ENCODE measurements around the gene TMEM269.
"Not testable (repeated sequence)": the region's sequence is repeated elsewhere in the genome, so short reads cannot be mapped to it uniquely, and the experiment has no call there.

Gene TMEM269

GRCh38 chr1:42748021-42748420 is 36.8 kb upstream of the TMEM269 start:
- DNase-seq (ENCODE audit: low read depth in 2 of 2) = no peak

DNA sequence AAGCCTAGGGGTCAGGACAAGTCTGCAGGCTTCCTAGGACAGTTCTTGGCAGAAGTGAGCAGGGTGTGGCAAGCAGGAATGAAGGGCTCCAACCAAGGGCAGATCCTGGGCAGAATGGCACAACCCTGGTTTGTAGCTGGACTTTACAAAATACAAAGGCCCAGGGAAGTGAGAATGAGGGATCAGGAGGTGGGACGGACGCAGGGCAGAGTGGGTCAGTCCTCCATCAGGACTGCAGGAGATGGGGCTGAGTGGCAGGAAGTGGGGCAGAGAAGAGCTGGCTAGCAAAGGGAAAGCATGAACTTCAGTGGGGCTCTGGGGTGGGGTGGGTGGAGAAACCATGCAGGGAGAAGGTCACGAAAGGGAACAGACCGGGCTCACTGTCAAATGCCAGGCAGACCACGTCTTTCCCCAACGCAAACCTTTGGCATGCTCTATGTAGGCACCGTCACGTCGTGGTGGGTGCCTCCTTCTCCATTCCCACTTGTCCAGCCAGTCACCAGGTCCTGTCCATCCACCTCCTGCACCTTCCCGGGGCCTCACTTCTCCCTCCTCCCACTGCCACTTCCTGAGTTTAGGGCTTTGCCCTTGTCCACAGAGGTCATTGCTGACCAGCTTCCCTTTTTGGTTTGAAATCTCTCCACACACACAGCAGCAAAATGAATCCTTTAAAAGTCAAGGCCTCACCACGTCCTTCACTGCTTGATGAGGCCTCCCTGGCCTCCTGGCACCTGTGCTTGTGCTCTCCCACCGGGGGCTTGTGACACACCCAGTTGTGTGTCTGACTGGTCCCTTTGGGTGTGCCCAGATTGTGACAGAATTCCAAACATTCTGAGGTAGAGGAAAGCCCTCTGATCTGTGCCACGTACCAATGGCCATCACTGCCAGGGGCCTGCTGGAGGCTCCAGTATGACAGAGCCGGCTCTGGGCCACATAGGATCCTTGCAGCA is 36.1 kb upstream of the TMEM269 start:
- DNase-seq (ENCODE audit: low read depth in 2 of 2) = no peak

GRCh38 chr1:42750041-42750440 is 34.8 kb upstream of the TMEM269 start:
- DNase-seq (ENCODE audit: low read depth in 2 of 2) = no peak

DNA sequence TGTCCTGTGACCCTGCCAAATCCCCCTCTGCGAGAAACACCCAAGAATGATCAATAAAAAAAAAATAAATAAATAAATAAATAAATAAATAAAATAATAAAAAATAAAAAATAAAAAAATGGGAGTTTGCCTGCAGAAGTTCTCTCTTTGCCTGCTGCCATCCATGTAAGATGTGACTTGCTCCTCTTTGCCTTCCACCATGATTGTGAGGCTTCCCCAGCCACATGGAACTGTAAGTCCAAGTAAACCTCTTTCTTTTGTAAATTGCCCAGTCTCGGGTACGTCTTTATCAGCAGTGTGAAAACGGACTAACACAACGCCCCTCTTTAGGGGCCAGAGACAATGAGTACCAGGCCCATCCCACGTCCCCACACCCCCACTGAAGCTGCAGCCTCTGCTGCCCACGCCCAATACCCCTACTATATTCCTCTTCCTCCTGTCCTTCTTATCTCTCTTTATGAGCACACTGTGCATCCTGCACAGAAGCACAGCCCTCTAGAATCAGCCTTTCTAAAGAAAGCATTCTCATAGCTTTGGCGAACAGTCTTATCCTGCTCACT is 33.2 kb upstream of the TMEM269 start:
- DNase-seq (ENCODE audit: low read depth in 2 of 2) = not testable (repeated sequence)

DNA sequence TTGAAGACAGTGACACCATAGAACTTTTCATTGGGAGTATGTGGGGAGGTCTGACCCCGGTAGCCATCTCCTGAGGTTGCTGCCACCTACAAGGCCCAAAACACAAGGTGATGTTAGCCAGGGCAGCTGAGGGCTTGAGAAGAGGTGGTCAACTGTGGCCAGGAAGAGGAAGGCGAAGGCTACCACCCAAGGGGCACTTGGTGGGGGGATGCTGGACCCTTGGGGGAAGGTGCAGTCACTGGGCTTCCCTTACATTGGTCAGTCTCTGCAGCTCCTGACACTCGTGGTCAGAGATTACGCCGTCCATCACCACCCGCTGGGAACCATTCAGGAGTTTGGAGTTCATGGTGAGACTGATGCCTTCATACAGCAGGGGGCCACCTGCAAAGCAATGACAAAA is 32.5 kb upstream of the TMEM269 start:
- no peak for DNase-seq (ENCODE audit: low read depth in 2 of 2)

- DNase-seq (ENCODE audit: low read depth in 2 of 2) = no peak
Observed at GRCh38 chr1:42753070-42753469, 31.7 kb upstream of the TMEM269 start.

DNA sequence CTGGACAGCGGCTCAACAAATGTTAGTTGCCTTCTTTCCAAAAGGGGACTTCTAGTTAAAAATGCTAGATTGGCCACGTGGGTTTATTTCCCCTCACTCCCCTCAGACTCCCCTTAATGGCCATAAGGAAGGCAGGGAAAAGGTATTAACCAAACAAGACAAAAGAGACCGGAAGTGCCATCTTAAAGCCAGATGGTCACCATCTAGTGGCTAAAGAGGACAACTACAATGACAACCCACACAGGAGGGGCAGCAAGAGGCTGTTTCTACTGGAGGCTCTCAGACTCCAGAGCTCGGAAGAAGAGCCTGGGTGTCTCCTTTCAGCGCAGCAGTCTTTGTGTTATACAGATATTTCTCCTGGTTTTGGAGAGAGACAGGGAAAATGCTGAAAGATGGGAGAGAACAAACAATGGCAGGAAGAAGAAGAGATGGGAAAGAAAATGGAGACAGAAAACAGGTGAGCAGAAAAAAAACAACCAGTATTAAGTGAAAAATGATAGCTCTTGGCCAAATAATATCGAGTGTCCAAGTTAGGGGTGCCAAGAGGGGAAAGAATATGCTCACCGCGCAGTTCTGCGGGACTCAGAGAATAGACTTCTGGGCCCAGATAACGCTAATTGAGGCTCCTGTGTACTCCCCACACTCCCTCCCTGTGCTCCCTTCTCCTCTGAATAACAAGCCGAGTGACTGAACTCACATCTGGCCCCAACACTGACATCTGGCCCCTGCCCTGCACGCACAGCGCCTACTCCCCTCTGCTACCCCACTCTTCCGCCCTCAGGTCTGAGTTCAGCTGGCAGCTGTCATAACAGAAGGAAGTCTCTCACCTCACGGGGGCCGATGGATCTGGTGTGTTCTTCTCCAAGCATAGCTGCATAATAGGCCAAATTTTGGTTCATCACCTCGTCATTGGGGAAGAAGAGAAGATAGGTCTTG is 27.6 kb upstream of the TMEM269 start:
- no peak for DNase-seq (ENCODE audit: low read depth in 2 of 2)

GRCh38 chr1:42757892-42758275 is 26.9 kb upstream of the TMEM269 start:
- no peak for DNase-seq (ENCODE audit: low read depth in 2 of 2)

- no peak for DNase-seq (ENCODE audit: low read depth in 2 of 2)
Observed at GRCh38 chr1:42758641-42759040, 26.1 kb upstream of the TMEM269 start.

DNA sequence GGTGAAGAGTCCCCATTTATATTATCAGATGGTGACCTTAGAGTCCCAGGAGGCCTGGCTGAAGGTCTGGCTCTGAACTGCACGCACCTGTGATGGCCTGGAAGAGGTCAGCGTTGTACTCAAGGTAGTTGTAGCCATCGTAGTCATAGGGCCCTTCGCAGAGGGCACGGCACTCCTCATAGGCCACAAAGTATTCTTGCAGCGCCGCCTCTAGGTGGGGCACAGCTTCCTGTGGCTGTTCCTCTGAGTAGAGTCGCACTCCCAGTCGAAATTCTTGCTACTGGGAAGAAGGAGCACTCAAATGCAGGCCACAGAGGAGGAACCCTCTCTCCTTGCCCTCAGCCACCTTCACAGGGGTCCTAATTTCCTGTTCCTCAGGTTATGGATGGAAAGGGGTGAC is 25.7 kb upstream of the TMEM269 start:
- DNase-seq (ENCODE audit: low read depth in 2 of 2) = no peak

GRCh38 chr1:42761567-42761966 is 23.2 kb upstream of the TMEM269 start:
- DNase-seq (ENCODE audit: low read depth in 2 of 2) = no peak

- DNase-seq (ENCODE audit: low read depth in 2 of 2) = no peak
Observed at GRCh38 chr1:42762269-42762668, 22.5 kb upstream of the TMEM269 start.

- DNase-seq (ENCODE audit: low read depth in 2 of 2) = no peak
Observed at GRCh38 chr1:42765269-42765668, 19.5 kb upstream of the TMEM269 start.

GRCh38 chr1:42765832-42766740 is 18.7 kb upstream of the TMEM269 start:
- peak; percentile 10 to 37 for DNase-seq (ENCODE audit: low read depth in 2 of 2)

- peak; percentile 100 for DNase-seq (ENCODE audit: low read depth in 2 of 2)
Observed at GRCh38 chr1:42766741-42767509, 17.9 kb upstream of the TMEM269 start, which contains the start of the genes C1orf50 and P3H1. Gene C1orf50, plus strand, starts transcription at chr1:42767249. Its CDS starts 63 bp downstream, at chr1:42767312. Gene P3H1, minus strand, starts transcription at chr1:42767028. Its CDS starts 57 bp downstream, at chr1:42766971.

DNA sequence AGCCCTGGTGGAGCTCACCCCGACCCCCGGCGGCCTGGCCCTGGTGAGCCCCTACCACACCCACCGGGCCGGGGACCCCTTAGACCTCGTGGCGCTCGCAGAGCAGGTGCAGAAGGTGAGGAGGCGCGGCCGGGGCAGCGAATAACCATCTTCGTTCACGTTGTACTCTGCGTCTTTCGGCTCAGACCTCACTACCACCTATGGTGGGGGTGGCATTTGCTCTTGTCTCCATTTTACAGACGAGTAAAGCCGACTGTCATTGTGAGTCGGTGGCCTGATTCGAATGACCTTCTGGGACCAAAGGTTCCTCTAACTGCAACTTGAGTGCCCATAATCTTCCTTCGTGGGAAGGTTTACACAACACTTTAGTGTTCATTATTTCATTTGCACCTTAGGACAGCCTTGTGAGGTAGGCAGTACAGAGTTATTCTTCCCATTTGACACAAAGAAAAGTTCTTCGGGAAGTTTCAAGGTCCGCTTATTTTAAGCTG is 17.2 kb upstream of the TMEM269 start:
- DNase-seq (ENCODE audit: low read depth in 2 of 2) = no peak

DNA sequence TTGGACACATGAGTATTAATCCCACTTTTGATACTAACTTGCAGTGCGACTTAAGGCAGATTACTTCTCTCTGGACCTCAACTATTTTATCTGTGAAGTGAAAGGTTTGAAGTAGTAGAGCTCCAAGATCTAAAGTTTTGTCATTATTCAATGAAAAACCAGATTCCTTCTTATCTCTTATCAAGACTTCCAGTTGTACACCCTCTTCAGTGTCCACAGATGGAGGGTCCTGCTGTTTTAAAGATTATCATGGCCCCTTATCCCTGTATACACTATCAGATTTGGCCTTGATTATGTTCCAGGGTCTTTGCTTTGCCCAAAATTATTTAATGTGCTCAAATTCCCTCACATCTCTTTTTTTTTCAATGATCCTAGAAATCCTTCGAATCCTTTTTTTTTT is 16.6 kb upstream of the TMEM269 start:
- no peak for DNase-seq (ENCODE audit: low read depth in 2 of 2)

GRCh38 chr1:42769811-42770210 is 15.0 kb upstream of the TMEM269 start:
- no peak for DNase-seq (ENCODE audit: low read depth in 2 of 2)

DNA sequence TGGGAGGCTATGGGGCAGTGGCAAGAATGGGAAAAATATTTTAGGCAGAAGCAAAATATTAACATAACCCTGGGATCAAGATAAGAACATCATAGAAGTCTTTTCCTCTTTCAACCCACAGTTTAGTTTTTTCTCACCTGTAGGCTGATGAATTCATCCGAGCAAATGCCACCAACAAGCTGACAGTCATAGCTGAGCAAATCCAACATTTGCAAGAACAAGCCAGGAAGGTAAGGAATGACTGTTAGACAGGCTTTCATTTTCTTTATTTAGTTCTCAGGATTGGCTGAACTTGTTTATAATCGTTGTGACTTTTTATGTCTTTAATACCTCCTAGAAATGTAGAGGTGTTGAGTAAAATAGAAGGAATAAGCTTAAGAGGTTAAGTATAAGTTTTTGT is 11.4 kb upstream of the TMEM269 start:
- DNase-seq (ENCODE audit: low read depth in 2 of 2) = no peak

DNA sequence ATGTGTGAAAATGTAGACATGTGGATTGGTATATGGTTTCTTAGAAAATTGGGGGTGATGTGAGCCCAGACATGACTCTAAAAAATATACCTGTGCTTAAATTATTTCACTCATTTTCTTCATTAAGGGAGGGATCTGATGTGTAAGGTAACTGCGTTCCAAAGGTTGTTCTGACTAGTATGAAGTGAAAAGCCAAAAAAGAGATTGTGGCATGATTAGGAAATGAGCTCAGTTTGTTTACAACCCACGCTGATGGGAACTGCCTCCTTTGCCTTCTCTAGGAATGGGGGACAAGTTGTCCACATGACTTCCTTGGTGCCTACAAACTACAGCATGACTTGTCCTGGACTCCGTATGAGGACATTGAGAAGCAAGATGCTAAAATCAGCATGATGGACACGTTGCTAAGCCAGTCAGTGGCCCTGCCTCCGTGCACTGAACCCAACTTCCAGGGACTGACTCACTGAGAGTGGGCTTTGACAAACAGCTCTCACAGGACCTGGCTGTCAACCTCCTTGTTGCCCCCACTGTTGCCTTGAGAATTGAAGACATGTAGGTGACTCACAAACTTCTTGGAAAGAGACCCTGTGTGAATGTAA is 9.8 kb upstream of the TMEM269 start:
- DNase-seq (ENCODE audit: low read depth in 2 of 2) = no peak
